Caki2 (cell line): ENCODE data around the gene RAB10. TPM values are rescaled to one million over a fixed set of nuclear protein-coding genes. Genes with fewer than 3 reads are reported as not detected.
A peak's percentile ranks its signal among the peaks of the same experiment; 100 is the strongest.

Source experiments
- DNase-seq: peaks from one replicate; pipeline ENCODE4 v3.0.0-alpha.2; 2015; ENCODE audit warnings: low read depth
- in situ Hi-C: cut with HindIII; loops from 2 replicates; pipeline ENCODE4 v1.10.0; 2016; ENCODE audit warnings: low sequenced_read_pairs, low pct_unique_long_range_greater_than_20kb, mixed read lengths
- total RNA-seq: library from RNA; depleted of rRNA; stranded (reverse); fragments of >200 nt; shearing (Covaris generic); gene quantifications from 2 replicates; pipeline ENCODE4 v1.2.3, GENCODE V29; 2014; ENCODE audit warnings: low replicate concordance

RAB10 gene
- total RNA-seq, 1 experiment from 2014 or later: 183 TPM

DNA sequence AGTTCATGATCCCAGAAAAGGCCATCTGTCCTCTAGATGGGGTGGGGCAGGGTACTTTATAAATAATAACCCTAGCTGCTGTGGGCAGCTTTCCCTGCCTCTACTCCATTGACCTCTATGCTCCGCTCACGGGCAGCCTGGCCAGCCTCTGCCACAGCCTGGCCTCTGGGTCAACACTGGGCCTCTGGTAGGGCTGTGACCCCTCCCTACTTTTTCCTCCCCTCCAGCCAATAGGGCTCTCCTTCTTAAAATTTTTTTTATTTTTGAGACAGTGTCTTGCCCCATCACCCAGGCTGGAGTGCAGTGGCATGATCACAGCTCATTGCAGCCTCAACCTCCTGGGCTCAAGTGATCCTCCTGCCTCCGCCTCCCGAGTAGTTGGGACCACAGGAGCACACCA lies 134.9 kb downstream of the RAB10 start:
- in situ Hi-C loops: no loop called here
- DNase-seq: no peak

DNA sequence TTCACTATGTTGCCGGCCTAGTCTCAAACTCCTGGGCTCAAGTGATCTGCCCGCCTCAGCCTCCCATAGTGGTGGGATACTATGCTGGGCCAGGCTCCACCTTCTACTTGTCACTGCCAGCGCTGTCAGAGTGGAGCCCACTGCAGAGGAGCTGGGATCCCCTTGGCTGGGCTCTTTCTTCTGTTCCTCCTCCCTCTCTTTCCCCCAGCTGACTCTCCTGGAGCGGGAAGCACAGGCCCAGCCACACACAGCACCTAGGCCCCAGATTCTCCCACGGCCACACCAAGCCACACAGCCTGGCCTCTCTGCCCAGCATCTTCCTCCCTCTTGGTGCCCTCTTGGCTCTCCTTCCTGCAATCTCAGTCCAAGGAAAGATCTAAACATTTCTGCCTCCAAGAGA lies 135.3 kb downstream of the RAB10 start:
- in situ Hi-C loops: no loop called here
- no peak for DNase-seq

DNA sequence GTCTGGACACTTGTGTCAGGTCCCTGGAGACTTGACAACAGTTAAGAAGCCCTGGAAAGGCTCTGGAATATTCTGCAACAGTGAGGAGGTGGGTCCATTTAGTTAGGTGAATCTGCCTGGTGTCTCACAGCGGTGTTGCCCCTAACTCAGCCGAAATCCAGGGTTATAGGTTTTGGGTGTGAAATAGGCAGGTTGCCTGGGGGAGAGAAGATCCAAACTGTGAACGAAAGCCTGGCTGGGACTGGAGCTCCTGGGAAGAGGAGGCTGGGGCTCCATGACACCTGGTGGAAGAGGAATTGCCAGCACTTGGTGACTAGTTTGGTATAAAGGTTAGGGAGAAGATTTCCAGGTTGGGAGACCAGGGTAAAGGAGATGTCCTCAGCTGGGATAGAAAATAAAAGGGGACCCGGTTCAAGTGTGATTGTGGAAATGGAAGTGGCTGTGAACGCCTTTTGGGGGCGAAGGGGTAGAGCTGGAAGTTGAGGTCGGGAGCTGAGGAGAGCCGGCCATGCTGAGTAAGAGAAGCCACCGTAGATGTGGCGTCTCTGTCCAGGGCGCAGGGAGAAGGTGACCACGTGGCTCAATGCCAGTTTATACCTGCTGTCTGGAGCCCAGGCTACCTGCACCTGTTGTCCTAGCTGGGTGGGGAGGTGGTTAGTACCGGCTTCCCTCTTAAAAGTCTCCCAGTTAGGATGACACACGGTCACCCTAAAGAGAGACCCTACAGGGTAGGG lies 136.0 kb downstream of the RAB10 start:
- in situ Hi-C loops: no loop called here
- no peak for DNase-seq

DNA sequence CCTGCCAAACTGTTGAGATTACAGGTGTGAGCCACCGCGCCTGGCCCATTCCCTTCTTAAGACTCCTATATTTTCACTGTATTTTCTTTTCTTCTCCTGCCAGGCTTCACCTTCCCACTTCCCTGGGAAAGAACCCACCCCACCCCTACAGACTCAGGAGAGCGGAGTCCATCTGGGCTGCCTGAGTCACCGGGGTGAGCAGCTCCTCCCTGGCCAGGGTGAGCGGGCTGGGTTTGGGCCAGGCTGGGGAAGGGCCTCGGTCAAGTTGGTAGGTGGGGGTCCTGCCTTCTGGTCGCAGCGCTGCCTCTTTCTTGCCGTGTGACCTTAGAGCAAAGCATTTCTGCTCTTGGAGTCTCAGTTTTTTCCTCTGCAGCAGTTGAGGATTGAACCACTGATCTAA lies 136.9 kb downstream of the RAB10 start:
- no peak for DNase-seq
- in situ Hi-C loops: no loop called here

DNA sequence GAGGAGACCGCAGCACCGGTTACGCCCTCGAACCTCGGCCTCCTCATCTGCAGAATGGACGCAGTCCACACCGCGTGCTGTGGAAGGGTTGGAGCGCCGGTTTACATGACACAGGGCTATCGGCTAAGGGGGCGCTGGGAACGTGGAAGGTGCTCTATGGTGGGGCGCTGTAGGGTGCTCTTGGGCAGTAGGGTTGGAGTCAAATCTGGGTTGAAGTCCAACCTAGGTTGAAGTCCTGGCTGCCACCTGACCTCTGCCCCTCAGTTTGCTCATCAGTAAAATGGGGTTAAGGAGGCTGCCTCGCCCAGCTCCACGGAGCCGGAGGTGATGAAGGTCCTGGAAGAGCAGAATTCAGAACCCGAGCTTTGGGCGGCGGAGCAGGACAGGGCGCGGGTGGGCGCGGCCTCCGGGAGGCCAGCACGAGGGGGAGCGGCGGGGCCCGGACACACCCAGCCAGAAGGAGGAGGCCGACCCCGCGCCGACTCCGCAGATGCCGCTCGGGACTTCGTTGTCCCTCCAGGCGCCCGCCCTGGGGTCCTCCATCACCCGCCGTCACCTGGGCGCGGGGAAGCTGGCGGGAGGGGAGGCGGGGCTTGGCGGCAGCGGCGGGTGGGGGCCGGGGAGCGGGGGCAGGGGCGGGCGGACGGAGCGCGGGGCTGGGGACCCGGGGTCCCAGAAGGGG lies 138.4 kb downstream of the RAB10 start:
- in situ Hi-C loops: no loop called here
- no peak for DNase-seq

DNA sequence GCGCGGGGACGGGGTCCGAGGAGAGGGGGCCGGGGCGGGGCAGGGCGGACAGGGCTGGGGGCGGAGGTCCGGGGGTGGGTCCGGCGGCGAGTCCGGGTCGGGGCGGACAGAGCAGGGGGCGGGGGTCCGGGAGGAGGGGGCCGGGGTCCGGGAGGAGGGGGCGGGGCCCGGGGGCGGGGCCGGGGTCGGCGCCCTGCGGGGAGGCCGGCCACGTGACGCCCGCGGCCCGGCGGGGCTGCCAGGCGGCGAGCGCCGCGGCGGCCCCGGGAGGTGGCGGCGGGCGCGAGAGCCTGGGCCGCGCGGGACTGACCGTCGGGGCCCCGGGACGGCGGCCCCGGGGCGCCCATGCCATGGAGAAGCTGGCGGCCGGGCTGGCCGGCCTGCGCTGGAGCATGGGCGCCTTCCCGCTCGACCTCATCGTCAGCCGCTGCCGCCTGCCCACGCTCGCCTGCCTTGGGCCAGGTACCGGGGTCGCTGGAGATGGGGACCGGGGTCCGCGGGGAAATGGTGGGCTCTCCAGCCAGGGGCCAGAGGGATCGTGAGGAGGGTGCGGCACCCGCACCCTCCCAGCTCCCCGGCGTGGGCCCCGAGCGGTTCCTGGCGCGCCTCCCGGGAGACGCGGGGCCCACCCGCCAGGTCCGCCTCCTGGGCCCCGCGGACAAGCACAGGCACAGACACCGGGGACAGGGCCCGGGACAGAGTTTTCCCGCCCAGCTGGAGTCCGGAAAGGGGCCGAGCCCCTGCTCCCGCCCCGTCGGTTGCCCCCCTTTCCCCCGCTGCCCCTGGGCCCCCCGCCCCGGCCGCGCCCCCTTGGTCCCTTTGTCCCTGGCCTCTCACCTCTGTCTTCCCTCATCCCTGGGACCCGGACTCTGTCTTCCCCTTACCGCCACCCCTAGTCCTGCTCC lies 139.2 kb downstream of the RAB10 start, which contains the start of gene GAREM2:
Gene GAREM2, plus strand, starts transcription at position 218 of the 905 bp plus-strand sequence. Its CDS starts 133 bp downstream, at position 351.
- DNase-seq: no peak
- in situ Hi-C loops: no loop called here

DNA sequence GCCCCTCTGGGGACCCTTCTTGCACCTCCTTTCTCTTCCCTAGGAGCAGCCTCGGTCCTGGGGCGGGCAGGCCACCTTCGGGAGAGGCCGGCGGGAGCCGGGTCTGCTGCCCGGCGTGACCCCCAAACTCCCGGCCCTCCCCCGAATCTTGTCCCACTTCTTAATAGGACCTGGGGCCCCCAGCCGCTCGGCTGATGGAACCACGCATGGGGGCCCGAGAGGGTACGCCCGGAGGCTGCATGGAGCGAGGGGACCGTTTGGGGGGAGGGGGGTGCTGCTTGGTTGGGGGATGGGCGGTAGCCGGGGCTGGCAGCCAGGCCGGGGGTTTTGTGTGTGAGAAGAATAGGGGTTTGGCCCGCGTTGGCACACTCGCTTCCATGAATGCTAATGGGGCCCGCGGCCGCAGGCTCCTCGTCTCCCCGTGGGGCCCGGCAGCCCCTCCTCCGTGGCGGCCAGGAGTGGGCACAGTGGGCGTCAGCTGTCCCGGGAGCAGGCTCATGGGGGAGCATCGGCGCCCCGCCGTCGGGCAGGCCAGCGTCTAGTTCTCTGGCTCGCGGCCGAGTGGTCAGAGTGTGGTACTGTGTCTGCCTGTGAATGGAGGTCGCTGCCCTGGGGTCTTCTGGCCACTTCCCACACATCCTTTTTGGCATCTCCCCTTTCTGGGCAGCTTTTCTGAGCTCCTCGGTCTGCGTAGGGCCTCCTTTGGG lies 140.0 kb downstream of the RAB10 start:
- no peak for DNase-seq
- in situ Hi-C loops: no loop called here

DNA sequence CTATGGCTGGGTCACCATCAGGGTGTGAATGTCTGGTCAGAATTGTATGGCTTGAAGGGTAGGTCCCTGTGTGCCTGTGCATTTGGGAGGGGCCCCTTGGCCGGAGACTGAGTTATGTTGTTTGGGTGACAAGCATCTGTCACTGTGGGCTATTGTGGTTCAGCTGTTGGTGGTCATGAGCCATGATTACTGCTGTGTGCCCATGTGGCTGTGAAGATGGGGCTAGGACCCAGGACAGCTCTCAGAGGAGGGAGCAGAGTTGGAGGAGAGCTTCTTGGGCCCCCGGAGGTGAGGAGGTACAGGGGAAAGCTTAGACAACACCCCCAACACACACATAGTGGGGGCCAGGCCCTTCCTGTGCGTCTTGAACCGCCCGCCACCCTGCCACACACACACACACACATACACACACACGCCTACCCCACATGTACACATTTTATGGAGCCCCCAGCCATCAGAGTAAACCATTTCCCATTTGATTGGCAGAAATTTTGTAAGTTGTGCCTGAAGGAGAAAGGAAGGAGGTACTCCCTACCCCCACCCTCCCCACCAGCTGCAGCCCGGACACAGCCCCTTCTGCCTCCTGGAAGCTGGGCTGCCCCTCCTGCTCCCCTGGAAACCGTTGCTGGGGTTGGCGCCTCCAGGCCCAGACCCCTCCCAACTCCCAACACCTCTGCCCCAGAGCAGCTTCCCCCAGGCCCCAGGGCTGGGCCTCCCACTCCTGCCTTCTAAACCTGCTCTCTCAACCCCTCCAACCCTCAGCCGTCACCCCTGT lies 141.0 kb downstream of the RAB10 start:
- DNase-seq: no peak
- in situ Hi-C loops: no loop called here

DNA sequence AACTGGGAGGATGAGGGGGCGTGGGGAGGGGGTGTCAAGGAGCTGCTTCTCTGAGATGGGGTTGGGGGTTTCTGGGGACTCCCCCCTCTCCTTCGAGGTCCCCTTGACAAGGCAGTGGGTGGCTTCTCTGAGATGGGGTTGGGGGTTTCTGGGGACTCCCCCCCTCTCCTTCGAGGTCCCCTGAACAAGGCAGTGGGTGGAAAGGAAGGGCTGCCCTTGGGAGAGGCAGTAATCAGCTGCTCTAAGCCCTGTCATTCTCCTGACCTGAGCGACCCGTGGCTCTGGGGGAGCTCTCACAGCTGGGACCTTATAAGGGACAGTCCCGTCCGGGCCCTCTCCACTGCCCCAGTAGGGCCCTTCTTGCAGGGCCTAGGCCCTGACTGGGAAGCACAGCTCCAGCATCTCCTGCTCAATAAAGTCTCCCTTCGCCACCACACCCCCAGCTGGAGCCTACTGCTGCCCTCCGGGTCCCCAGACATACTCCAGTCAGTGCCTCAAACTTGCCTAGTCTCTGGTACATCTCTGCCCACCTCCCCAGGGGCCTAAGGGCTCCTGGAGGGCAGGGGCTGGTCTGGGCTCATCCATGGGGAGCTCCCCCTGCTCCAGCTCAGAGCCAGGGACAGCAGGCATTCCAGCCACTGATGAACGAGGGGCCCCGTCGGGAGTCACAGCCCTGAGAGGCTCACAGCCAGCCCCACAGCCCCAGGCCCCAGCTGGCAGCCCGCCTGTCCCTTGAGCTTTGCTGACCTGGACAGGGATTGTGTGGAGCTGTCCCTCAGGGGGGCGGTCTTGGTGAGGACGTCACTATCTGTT lies 141.8 kb downstream of the RAB10 start:
- in situ Hi-C loops: no loop called here

DNA sequence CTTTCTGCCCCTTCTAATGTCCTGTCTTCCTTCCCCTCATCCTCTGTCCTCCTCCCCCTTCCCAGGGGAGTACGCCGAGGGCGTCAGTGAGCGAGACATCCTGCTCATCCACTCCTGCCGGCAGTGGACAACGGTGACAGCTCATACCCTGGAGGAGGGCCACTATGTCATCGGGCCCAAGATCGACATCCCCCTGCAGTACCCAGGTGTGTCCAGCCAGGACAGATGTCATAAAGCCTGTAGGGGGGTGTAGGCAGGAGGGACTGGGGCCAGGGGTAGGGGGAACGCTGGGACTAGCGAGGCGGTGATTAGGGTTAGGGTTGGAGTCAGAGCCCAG lies 142.4 kb downstream of the RAB10 start:
- DNase-seq: no peak
- in situ Hi-C loops: no loop called here

More for the DNA sequence above, 141.8 kb downstream of the RAB10 start:
- DNase-seq: no peak

DNA sequence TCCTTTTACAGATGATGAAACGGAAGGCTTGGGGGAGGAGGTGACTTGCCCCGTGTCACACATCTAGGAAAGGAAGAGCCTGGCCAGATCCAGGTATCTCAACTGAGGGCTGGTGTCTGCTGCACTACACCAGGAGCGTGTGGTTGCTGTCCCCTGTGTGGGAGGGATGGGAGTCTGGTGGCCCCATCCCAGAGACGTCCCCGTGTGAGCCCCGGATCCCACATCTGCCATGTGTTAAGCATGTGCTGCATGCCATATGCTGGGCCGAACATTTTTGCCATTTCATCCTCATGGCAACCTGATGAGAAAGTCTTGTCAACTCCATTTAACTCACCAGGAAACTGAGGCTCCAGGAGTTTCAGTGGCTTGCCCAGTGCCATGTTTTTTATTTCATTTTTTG lies 143.2 kb downstream of the RAB10 start:
- in situ Hi-C loops: no loop called here

DNA sequence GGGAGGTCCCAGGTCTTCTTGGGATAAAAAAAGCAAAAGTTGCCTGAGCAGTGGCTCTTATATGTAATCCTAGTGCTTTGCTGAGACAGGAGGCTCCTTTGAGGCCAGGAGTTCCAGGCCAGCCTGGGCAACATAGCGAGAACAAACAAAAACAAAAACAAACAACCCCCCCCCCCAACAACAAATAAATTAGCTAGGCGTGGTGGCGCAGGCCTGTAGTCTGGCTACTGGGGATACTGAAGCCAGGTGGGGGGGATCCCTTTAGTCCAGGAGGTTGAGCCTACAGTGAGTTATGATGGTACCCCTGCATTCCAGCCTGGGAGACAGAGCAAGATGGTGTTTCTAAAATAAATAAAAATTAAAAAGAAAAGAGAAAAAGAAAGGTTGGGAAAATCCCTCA lies 144.4 kb downstream of the RAB10 start:
- no peak for DNase-seq
- in situ Hi-C loops: no loop called here

More for the DNA sequence above, 143.2 kb downstream of the RAB10 start:
- no peak for DNase-seq

DNA sequence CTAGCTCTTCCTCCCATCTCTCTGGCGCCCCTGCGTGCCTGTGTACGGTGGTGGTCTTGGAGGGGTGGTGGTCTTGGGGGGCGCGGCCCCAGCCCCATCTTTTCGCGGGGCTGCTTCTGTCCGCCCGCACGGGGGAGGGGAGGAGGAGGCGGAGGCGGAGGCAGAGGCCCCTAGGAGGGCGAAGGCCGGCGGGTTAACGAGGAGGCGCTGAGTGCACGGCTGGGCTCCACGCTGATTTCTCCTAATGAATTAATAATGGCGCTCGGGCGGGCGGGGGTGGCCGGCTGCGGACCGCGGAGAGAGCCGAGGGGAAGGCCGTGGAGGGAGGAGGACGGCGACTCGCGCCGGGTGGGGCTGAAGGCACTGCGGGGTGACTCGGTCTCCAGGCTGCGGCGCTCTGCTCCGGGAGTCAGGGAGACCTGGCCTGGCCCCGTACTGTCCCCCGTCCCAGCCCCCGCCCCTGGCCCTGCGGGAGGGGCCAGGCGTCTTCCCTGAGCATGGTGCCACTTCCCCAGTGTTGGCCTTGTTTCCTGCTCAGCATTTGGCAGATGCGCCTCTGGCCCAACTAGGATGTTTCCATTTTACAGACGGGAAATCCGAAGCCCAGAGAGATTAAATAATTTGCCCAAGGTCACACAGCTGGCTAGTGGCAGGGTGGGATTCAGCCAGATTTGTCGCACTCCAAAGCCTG lies 145.0 kb downstream of the RAB10 start:
- DNase-seq: peak; percentile 54
- in situ Hi-C loops: no loop called here

DNA sequence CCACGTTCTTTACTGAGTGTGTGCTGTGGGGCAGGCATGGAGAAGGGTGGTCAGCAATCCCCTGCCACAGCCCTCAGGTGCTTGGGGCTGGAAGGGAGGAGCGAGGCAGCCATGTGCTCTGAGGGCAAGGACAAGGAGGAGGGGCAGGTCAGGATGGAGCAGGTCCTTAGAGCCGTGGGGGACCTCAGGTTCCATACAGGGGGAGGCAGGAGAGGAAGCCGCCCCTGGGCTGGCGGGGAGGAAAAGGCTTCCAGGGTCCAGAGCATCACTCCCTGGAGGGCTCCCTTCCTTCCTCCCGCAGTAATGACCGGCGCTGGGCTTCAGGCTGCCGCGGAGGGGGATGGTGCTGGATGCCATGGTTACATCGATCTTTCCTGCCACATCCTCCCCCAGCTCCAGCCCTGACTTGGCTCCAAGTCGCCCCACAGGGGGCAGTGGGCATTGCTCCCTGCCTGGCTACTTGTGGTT lies 145.6 kb downstream of the RAB10 start:
- DNase-seq: no peak
- in situ Hi-C loops: no loop called here

DNA sequence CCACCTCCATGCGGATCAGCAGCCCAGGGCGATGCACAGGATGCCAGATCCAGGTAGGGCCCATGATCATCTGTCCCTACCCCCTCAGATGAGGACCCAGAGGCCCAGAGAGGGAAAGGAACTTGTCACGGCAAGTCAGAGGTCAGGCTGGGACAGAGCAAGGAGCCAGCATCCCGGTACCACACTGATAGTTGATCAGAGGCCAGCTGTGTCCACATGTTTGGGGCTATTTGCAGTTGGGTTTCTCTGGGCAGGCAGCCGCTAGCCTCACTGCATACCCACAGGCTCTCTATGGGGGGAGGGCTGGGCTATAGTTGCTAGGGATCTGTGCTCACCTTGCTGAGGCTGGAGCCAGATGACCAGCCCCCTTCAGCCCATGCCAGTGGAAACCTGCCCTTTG lies 148.6 kb downstream of the RAB10 start:
- in situ Hi-C loops: no loop called here
- no peak for DNase-seq

DNA sequence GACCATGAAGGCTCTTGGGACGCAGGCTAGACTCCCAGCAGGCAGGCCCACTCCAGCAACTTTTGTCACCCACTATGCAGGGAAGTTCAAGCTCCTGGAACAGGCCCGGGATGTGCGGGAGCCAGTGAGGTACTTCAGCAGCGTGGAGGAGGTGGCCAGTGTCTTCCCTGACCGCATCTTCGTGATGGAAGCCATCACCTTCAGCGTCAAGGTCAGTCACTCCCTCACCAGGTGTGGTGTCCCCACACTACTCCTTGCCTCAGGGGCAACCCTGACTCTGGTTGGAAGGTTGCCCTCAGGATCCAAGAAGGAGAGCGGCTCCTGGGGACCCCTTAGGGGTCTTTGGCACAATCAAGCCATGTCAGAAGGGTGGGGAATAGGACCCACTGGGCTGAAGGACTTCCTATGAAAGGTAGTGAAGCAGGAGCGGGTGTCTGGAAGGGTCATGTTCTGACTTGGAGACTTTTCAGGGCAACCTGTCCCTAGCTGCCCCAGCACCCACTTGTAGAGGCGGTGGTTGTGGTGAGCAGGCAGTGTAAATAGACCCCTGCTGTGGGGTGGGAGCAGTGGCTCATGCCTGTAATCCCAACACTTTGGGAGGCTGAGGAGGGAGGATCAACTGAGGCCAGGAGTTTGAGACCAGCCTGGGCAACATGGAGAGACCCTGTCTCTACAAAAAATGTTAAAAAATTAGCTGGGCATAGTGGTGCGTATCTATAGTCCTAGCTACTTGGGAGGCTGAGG lies 149.2 kb downstream of the RAB10 start:
- DNase-seq: no peak
- in situ Hi-C loops: no loop called here
